Epithelial cell of proximal tubule (primary cell): ENCODE measurements around the gene MTMR12. TPM values are rescaled to one million over a fixed set of nuclear protein-coding genes. Genes with fewer than 3 reads are reported as not detected.
A peak's percentile ranks its signal among the peaks of the same experiment; 100 is the strongest.

Source experiments
- DNase-seq: peaks from one replicate; pipeline ENCODE4 v3.0.0-alpha.2; 2011; ENCODE audit warnings: low read depth
- H3K4me3 ChIP-seq: 2 replicates; pipeline ENCODE4 v1.5.1; 2011; ENCODE audit warnings: low read depth, mild to moderate bottlenecking, low read length
- CTCF ChIP-seq: conservative IDR thresholded peaks from 2 replicates; pipeline ENCODE4 v1.5.1; 2012; ENCODE audit warnings: low read depth, mild to moderate bottlenecking, low read length
- total RNA-seq: library from RNA; depleted of rRNA; stranded (reverse); fragments of >200 nt; gene quantifications from 2 replicates; pipeline ENCODE4 v1.2.3, GENCODE V29; 2015

The MTMR12 gene
- total RNA-seq, 1 donor from 2014 or later = 19.1 TPM

GRCh38 chr5:32244017-32244416 lies 68.7 kb downstream of the MTMR12 start:
- no peak for DNase-seq
- no peak for TF ChIP-seq CTCF
- no peak overlapping the region for H3K4me3 ChIP-seq

- TF ChIP-seq CTCF = no peak
- no peak overlapping the region for H3K4me3 ChIP-seq
- DNase-seq = peak; percentile 51
Measured at GRCh38 chr5:32241034-32241783, 71.5 kb downstream of the MTMR12 start.

GRCh38 chr5:32239385-32239784 lies 73.4 kb downstream of the MTMR12 start:
- no peak for DNase-seq
- H3K4me3 ChIP-seq = no peak overlapping the region
- TF ChIP-seq CTCF = no peak

- H3K4me3 ChIP-seq = no peak overlapping the region
- no peak for TF ChIP-seq CTCF
- peak; percentile 55 for DNase-seq
Measured at GRCh38 chr5:32233696-32234447, 78.9 kb downstream of the MTMR12 start.

GRCh38 chr5:32233220-32233695 lies 79.5 kb downstream of the MTMR12 start:
- no peak for TF ChIP-seq CTCF
- H3K4me3 ChIP-seq = no peak overlapping the region
- DNase-seq = no peak

- peak; percentile 22 for DNase-seq
- no peak overlapping the region for H3K4me3 ChIP-seq
- TF ChIP-seq CTCF = peak; percentile 90
Measured at GRCh38 chr5:32232441-32233219, 80.1 kb downstream of the MTMR12 start.
